ENCODE data around the gene ZC3H12C. TPM values are rescaled to one million over a fixed set of nuclear protein-coding genes. Genes with fewer than 3 reads are reported as not detected.

Gene ZC3H12C
- total and polyA plus RNA-seq, 8 donors = 1.5 to 9.5 (median 4.1) TPM

DNA sequence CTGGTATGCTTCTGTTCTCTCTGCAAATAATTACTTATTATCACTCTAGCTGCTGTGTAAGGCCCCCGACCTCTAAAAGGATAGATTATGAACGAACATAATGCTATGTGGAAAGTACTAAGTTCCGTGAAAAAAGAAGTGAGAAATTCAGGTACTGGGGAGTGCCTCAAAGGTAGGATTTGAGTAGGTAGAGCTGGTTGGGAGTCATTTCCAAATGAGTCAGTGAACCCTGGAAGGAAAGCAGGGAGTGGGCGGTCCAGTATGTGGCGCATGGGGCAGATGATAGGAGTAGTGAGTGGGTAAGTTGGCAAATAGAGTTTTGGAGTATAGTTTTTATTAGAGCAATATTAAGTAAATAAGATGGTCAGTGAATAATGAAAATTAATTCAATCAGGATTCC is 2.4 kb downstream of the ZC3H12C start:
- FAIRE-seq = no peak
- Histone ChIP-seq H3K36me3 (no peaks in the 10 kb centered on the region), H3K27ac (no peak overlapping the region), H3K4me3 (no peak overlapping the region), H3K27me3 (no peaks in the 10 kb centered on the region), H3K9me3 (no peaks in the 10 kb centered on the region), H3K4me1 (peaks cover 5 to 7% (median 6%) of the 10 kb centered on the region in 3 donors)
- 68 to 79% methylated on average over 5 of the region's 5 CpGs for WGBS, 2 donors
- intact Hi-C loops (cut with DNase I) = no loop called here
- DNase-seq = no peak
- TF ChIP-seq, protein P1, sequence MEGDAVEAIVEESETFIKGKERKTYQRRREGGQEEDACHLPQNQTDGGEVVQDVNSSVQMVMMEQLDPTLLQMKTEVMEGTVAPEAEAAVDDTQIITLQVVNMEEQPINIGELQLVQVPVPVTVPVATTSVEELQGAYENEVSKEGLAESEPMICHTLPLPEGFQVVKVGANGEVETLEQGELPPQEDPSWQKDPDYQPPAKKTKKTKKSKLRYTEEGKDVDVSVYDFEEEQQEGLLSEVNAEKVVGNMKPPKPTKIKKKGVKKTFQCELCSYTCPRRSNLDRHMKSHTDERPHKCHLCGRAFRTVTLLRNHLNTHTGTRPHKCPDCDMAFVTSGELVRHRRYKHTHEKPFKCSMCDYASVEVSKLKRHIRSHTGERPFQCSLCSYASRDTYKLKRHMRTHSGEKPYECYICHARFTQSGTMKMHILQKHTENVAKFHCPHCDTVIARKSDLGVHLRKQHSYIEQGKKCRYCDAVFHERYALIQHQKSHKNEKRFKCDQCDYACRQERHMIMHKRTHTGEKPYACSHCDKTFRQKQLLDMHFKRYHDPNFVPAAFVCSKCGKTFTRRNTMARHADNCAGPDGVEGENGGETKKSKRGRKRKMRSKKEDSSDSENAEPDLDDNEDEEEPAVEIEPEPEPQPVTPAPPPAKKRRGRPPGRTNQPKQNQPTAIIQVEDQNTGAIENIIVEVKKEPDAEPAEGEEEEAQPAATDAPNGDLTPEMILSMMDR (IDR thresholded peaks at IDR 0.05) = no peak
- no peak for ATAC-seq

DNA sequence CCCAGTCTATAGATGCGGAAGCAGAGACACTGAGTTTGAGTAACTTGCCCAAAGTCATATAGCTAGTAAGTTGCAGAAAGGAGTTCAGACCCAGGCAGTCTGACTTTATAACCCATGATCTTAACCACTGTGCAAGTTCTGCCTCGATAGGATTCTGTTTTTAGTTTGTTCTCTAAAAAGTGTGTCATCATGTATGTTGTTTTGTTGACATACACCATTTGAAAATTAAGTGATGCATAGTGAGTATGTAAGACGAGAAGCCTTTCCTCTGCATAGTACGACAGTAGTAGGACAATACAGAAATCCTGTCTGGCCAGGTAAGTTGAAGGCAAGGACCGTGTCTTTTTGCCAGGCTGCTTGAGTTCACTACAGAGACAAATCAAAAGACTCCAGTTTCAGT is 3.3 kb downstream of the ZC3H12C start:
- TF ChIP-seq, protein P1 (IDR thresholded peaks at IDR 0.05) = no peak
- H3K27me3 ChIP-seq = no peaks in the 10 kb centered on the region

DNA sequence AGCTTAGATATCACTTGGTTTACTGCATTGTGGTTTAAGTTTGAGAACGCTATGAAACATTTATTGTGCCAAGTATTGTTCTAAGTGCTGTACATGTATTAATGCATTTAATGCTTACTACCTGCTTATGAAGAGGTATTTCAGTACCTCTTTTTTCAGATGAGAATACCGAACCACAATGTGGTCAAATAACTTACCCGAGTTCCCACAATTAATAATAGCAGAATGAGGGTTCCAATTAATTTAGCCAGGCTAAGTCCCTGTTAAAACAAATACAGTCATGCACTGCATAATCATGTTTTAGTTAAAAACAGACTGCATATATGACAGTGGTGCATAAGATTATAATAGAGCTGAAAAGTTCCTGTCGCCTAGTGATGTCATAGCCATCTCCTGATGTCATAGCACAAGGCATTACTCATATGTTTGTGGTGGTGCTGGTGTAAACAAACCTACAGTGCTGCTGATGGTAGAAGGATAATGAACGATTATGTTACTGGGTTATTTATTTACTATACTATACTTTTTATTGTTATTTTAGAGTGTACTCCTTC is 4.3 kb downstream of the ZC3H12C start:
- TF ChIP-seq, protein P1 (IDR thresholded peaks at IDR 0.05) = no peak
- H3K27me3 ChIP-seq = no peaks in the 10 kb centered on the region
- H3K36me3 ChIP-seq = no peaks in the 10 kb centered on the region
- 78 to 81% methylated on average over 5 of the region's 5 CpGs for WGBS, 2 donors
- ATAC-seq (no peak), FAIRE-seq (no peak), DNase-seq (no peak)
- no peaks in the 10 kb centered on the region for H3K9me3 ChIP-seq
- peaks cover 3 to 6% (median 5%) of the 10 kb centered on the region in 3 donors for H3K4me1 ChIP-seq
- H3K4me3 ChIP-seq = no peak overlapping the region
- no peak overlapping the region for H3K27ac ChIP-seq
- intact Hi-C loops (cut with DNase I) = no loop called here

More for the DNA sequence above, 3.3 kb downstream of the ZC3H12C start:
- DNase-seq (no peak), FAIRE-seq (no peak), ATAC-seq (no peak)
- no peaks in the 10 kb centered on the region for H3K36me3 ChIP-seq
- H3K9me3 ChIP-seq = no peaks in the 10 kb centered on the region
- 80 to 85% methylated on average over 5 of the region's 5 CpGs for WGBS, 2 donors
- intact Hi-C loops (cut with DNase I) = no loop called here
- H3K4me3 ChIP-seq = no peak overlapping the region
- no peak overlapping the region for H3K27ac ChIP-seq
- H3K4me1 ChIP-seq = peaks cover 5 to 7% (median 6%) of the 10 kb centered on the region in 3 donors

DNA sequence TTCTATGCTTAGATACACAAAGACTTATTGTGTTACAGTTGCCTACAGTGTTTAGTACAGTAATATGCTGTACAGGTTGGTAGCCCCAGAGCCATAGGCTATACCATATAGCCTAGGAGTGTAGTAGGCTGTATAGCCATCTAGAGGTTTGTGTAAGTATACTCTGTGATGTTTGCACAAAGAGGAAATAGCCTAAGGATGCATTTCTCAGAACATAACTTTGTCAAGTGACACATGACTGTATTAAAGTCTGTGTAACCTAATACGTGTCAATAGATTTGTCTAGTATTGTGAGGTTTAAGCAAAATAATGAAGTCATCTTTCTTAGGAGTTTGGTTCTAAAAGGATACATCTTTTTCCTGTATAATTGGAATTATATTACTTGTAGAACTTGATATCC is 5.5 kb downstream of the ZC3H12C start:
- Histone ChIP-seq H3K27ac (no peak overlapping the region), H3K4me3 (no peak overlapping the region), H3K27me3 (no peaks in the 10 kb centered on the region), H3K9me3 (no peaks in the 10 kb centered on the region), H3K36me3 (no peaks in the 10 kb centered on the region), H3K4me1 (peaks cover 3 to 6% (median 5%) of the 10 kb centered on the region in 3 donors)
- DNase-seq (no peak), ATAC-seq (no peak), FAIRE-seq (no peak)
- intact Hi-C loops (cut with DNase I) = no loop called here
- TF ChIP-seq, protein P1 (IDR thresholded peaks at IDR 0.05) = no peak
- WGBS, 2 donors = 82 to 86% methylated on average over 1 of the region's 1 CpG

DNA sequence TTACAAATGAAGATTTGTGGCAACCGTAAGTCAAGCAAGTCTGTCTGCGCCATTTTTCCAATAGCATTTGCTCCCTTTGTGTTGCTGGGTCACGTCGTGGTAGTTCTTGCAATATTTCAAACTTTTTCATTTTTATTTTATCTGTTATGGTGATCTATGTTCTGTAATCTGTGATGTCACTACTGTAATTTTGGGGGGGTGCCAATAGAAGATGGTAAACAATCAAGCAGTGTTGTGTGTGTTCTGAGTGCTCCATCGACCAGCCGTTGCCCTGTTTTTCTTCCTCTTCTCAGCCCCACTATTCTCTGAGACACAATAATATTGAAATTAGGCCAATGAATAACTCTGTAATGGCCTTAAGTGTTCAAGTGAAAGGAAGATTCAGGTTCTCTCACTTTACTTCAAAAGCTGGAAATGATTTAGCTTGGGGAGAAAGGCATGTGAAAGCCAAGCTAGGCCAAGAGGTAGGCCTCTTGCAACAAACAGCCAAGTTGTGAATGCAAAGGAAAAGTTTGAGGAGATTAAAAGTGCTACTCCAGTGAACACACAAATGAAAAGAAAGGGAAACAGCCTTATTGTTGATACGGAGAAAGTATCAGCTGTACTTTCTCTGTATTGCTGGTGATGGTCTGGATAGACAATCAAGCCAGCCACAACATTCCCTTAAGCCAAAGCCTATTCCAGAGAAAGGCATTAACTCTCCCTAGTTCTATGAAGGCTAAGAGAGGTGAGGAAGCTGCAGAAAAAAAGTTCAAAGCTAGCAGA is 7.5 kb downstream of the ZC3H12C start:
- intact Hi-C loops (cut with DNase I) = no loop called here

More for the DNA sequence above, 7.5 kb downstream of the ZC3H12C start:
- ATAC-seq (no peak), FAIRE-seq (no peak), DNase-seq (no peak)
- no peak overlapping the region for H3K27ac ChIP-seq
- TF ChIP-seq, protein P1 (IDR thresholded peaks at IDR 0.05) = no peak
- H3K27me3 ChIP-seq = no peaks in the 10 kb centered on the region
- no peak overlapping the region for H3K4me3 ChIP-seq
- H3K9me3 ChIP-seq = no peaks in the 10 kb centered on the region
- WGBS, 2 donors = 86 to 87% methylated on average over 7 of the region's 7 CpGs
- H3K36me3 ChIP-seq = no peaks in the 10 kb centered on the region
- H3K4me1 ChIP-seq = peaks cover 0 to 3% (median 3%) of the 10 kb centered on the region in 3 donors
